OCI-LY1 (cell line): ENCODE results near the gene RAD54L2.

Experiments
- H2AFZ ChIP-seq: fragments of 200-600 bp; sonication (generic), shearing (Covaris generic); 2 replicates; pipeline ENCODE4 v1.6.0; 2014; ENCODE audit warnings: antibody characterized with exemption, mild to moderate bottlenecking, low read length
- H3F3A ChIP-seq: fragments of 200-600 bp; sonication (generic), shearing (Covaris generic); 2 replicates; pipeline ENCODE4 v1.6.0; 2014; ENCODE audit warnings: mild to moderate bottlenecking, antibody characterized with exemption, low read length, moderate library complexity; ENCODE audit not compliant: insufficient read depth
- H3K27ac ChIP-seq: fragments of 200-600 bp; sonication (generic); 2 replicates; pipeline ENCODE4 v1.5.1; 2014; ENCODE audit warnings: low read length, mixed run types, mild to moderate bottlenecking, low read depth; ENCODE audit not compliant: poor library complexity, severe bottlenecking
- H3K27me3 ChIP-seq: fragments of 200-600 bp; sonication (generic); 2 replicates; pipeline ENCODE4 v1.6.0; 2014; ENCODE audit warnings: antibody characterized with exemption, mild to moderate bottlenecking, low read length, moderate library complexity; ENCODE audit not compliant: insufficient read depth
- H3K36me3 ChIP-seq: fragments of 200-600 bp; sonication (generic); 2 replicates; pipeline ENCODE4 v1.6.1; 2014; ENCODE audit warnings: mild to moderate bottlenecking, antibody characterized with exemption, low read length, moderate library complexity, mixed read lengths; ENCODE audit not compliant: insufficient read depth
- H3K4me1 ChIP-seq: fragments of 200-600 bp; sonication (generic); 2 replicates; pipeline ENCODE4 v1.5.1; 2014; ENCODE audit warnings: mild to moderate bottlenecking, low read length, moderate library complexity; ENCODE audit not compliant: insufficient read depth, severe bottlenecking
- H3K4me2 ChIP-seq: fragments of 200-600 bp; sonication (generic), shearing (Covaris generic); 2 replicates; pipeline ENCODE4 v1.6.1; 2014; ENCODE audit warnings: low read length
- H3K4me3 ChIP-seq: fragments of 200-600 bp; sonication (generic); 2 replicates; pipeline ENCODE4 v1.5.1; 2014; ENCODE audit warnings: low read length, low read depth, mild to moderate bottlenecking, mixed read lengths; ENCODE audit not compliant: poor library complexity, severe bottlenecking
- H3K79me2 ChIP-seq: fragments of 200-600 bp; shearing (Covaris generic); 2 replicates; pipeline ENCODE4 v1.6.1; 2016; ENCODE audit warnings: mixed run types, low read length, mixed read lengths; ENCODE audit not compliant: insufficient read depth
- H3K9ac ChIP-seq: fragments of 200-600 bp; sonication (generic), shearing (Covaris generic); 2 replicates; pipeline ENCODE4 v1.6.1; 2014; ENCODE audit warnings: mild to moderate bottlenecking, low read length, mixed read lengths
- H3K9me2 ChIP-seq: fragments of 200-600 bp; sonication (generic), shearing (Covaris generic); 2 replicates; pipeline ENCODE4 v1.6.1; 2014; ENCODE audit warnings: low read depth, mild to moderate bottlenecking, low read length, mixed read lengths
- H3K9me3 ChIP-seq: fragments of 200-600 bp; shearing (Covaris generic); 2 replicates; pipeline ENCODE4 v1.6.1; 2014; ENCODE audit warnings: low read length, mixed read lengths
- H4K20me1 ChIP-seq: fragments of 200-600 bp; sonication (generic), shearing (Covaris generic); 2 replicates; pipeline ENCODE4 v1.6.0; 2016; ENCODE audit warnings: mild to moderate bottlenecking, low read length; ENCODE audit not compliant: insufficient read depth
- CTCF ChIP-seq: fragments of 200-600 bp; sonication (generic), shearing (Covaris generic); IDR thresholded peaks from 2 replicates; pipeline ENCODE4 v1.5.1; 2017; ENCODE audit warnings: mild to moderate bottlenecking, antibody characterized with exemption, low read length, moderate library complexity, mixed read lengths
- EZH2 ChIP-seq: fragments of 200-600 bp; sonication (generic), shearing (Covaris generic); IDR thresholded peaks from 2 replicates; pipeline ENCODE4 v1.8.0; 2017; ENCODE audit warnings: borderline replicate concordance, mixed run types, mild to moderate bottlenecking, antibody characterized with exemption, low read length, moderate library complexity, mixed read lengths

Gene RAD54L2

DNA sequence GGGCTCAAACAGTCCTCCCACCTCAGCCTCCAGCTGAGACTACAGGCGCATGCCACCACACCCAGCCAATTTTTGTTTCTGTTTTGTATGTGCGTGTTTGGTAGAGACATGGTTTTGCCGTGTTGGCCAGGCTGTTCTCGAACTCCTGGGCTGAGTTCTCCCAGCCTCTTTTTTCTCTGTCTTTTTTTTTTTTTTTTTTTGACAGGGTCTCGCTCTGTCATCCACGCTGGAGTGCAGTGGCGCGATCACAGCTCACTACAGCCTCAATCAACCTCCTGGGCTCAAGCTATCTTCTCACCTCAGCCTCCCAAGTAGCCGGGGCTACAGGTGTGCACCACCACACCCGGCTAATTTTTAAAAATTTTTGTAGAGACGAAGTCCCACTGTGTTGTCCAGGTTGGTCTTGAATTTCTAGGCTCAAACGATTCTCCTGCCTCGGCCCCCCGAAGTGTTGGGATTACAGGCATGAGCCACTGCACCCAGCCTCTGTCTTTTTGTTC is 37.8 kb upstream of the RAD54L2 start:
- H3K27me3 ChIP-seq: no peaks in the 10 kb centered on the region
- H3K4me3 ChIP-seq: peak overlapping the region; percentile 46

DNA sequence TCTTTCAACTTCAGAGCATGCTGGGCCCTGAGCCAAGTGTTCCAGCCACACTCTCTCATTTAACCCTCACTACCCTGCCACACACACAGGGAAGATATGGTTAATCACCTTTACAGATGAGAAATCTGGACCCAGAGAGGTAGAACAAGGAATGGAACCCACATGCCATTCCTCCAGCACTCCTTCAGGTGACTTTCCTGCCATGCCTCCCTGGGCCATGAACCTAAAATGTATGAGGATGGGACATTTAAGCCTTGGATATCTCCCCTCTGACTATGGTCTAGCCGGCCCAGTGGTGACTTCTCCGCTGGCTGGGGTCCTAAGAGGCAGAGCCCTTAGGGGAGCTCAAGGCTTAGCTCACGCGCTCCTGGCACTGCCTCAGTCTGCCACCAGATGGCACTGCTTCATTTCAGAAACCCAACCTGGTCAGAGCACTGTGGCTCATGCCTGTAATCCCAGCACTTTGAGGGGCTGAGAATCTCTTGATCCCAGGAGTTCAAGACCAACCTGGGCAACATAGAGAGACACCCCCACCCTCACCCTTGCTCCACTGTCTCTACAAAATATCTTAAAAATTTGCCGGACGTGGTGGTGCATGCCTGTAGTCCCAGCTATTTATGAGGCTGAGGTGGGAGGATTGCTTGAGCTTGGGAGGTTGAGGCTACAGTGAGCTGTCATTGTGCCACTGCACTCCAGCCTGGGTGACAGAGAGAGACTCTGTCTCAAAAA is 36.5 kb upstream of the RAD54L2 start:
- Histone ChIP-seq H3F3A (no peaks in the 10 kb centered on the region), H3K4me1 (peaks cover 13% of the 10 kb centered on the region), H3K27me3 (no peaks in the 10 kb centered on the region), H3K27ac (no peak overlapping the region), H3K9me3 (no peaks in the 10 kb centered on the region), H3K9me2 (no peaks in the 10 kb centered on the region), H4K20me1 (no peaks in the 10 kb centered on the region), H3K9ac (no peak overlapping the region; the same call in 1 of the 2 replicates), H2AFZ (peak overlapping the region; percentile 91), H3K36me3 (no peaks in the 10 kb centered on the region), H3K4me2 (no peak overlapping the region), H3K4me3 (no peak overlapping the region), H3K79me2 (peaks cover 20% of the 10 kb centered on the region)
- TF ChIP-seq EZH2: no peak
- TF ChIP-seq CTCF: peak; percentile 91

More for the DNA sequence above, 37.8 kb upstream of the RAD54L2 start:
- Histone ChIP-seq H3F3A (no peaks in the 10 kb centered on the region), H3K4me1 (peaks cover 17% of the 10 kb centered on the region), H2AFZ (no peak overlapping the region), H3K9me2 (no peaks in the 10 kb centered on the region), H3K9ac (peak overlapping the region; percentile 47), H3K9me3 (no peaks in the 10 kb centered on the region), H3K4me2 (peak overlapping the region; percentile 54), H3K27ac (peak overlapping the region; percentile 77), H3K36me3 (peaks cover 12% of the 10 kb centered on the region), H3K79me2 (peaks cover 30% of the 10 kb centered on the region), H4K20me1 (no peaks in the 10 kb centered on the region)
- TF ChIP-seq CTCF: no peak
- no peak for TF ChIP-seq EZH2

DNA sequence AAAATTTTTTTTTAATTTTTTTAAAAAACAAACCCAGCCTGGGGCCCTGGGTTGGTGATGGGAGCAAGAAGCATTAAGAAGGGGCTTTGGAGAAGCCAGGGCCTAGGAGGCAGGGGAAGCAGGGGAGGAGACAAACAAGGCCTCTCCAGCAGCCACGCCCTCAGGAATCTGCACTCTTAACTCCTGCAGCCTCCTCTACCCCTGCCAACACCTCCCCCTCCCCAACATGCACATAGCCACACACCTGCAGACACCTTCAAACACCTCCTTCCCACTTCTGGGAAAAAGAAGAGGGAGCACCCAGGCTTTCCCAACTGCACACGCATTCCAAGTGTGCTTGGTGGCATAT is 36.0 kb upstream of the RAD54L2 start:
- H3F3A ChIP-seq: no peaks in the 10 kb centered on the region
- no peaks in the 10 kb centered on the region for H3K36me3 ChIP-seq
- no peaks in the 10 kb centered on the region for H3K27me3 ChIP-seq
- H3K9me2 ChIP-seq: no peaks in the 10 kb centered on the region
- H3K27ac ChIP-seq: no peak overlapping the region
- no peak overlapping the region for H3K9ac ChIP-seq
- H3K79me2 ChIP-seq: peaks cover 17% of the 10 kb centered on the region
- no peaks in the 10 kb centered on the region for H4K20me1 ChIP-seq
- no peaks in the 10 kb centered on the region for H3K9me3 ChIP-seq
- peaks cover 13% of the 10 kb centered on the region for H3K4me1 ChIP-seq
- H3K4me2 ChIP-seq: no peak overlapping the region
- TF ChIP-seq EZH2 (no peak), CTCF (no peak)
- no peak overlapping the region for H3K4me3 ChIP-seq
- H2AFZ ChIP-seq: no peak overlapping the region
